Neuron (in vitro differentiated cells): ENCODE measurements around the gene SLX4IP.

Experiments
- H2AFZ ChIP-seq: one replicate; pipeline ENCODE4 v1.6.1; 2013; ENCODE audit warnings: low read depth, mild to moderate bottlenecking, inconsistent platforms, low read length, moderate library complexity
- H3K27me3 ChIP-seq: one replicate; pipeline ENCODE4 v1.6.1; 2013; ENCODE audit warnings: low read length; ENCODE audit not compliant: insufficient read depth
- H3K36me3 ChIP-seq: one replicate; pipeline ENCODE4 v1.6.1; 2013; ENCODE audit warnings: low read length; ENCODE audit not compliant: insufficient read depth
- H3K4me1 ChIP-seq: one replicate; pipeline ENCODE4 v1.6.1; 2013; ENCODE audit warnings: low read length; ENCODE audit not compliant: insufficient read depth
- H3K4me3 ChIP-seq: 2 replicates; pipeline ENCODE4 v1.5.1; 2013; ENCODE audit warnings: mild to moderate bottlenecking, low read length, moderate library complexity
- H3K9me3 ChIP-seq: one replicate; pipeline ENCODE4 v1.6.1; 2013; ENCODE audit warnings: low read length

SLX4IP gene

DNA sequence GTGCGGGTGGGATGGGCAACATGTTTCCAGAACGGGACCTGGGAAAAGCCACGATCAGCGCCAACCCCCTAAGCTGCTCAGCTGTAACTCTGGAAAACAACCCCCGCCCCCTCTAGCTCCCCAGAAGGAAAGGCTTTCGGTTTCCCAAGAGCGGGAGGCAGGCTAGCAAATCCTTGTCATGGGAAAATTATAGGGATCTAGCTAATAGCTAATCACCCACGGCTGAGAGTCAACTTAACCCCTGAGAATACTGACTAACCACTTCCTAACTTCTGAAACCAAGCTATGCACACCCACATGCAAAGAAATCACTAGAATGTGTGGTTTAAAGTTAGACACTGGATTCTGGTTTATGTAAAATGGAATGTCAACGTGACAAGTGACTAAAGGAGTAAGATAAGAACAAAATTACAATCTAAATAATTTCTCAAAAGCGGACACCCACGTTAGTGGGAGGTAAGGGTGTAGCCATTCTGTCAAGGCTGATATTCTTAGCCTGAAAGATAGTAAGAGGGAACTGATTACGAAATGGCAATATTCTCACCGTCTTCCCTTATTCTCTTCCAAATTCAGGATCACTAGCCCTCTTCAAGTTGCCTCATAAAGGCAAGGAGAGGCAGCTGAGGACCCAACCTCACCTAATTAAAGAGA, 218.6 kb downstream of the SLX4IP start:
- H3K9me3 ChIP-seq, result no peaks in the 10 kb centered on the region
- H2AFZ ChIP-seq, result no peak overlapping the region
- no peaks in the 10 kb centered on the region for H3K27me3 ChIP-seq
- H3K36me3 ChIP-seq, result peaks cover 81% of the 10 kb centered on the region
- H3K4me3 ChIP-seq, result no peak overlapping the region
- peaks cover 90% of the 10 kb centered on the region for H3K4me1 ChIP-seq

- Histone ChIP-seq H3K9me3 (no peaks in the 10 kb centered on the region), H3K4me1 (peaks cover 85% of the 10 kb centered on the region), H2AFZ (no peak overlapping the region), H3K4me3 (no peak overlapping the region), H3K27me3 (no peaks in the 10 kb centered on the region), H3K36me3 (peaks cover 81% of the 10 kb centered on the region)
These were observed 219.1 kb downstream of the SLX4IP start for GRCh38 chr20:10654250-10654610.

- Histone ChIP-seq H3K4me1 (peaks cover 81% of the 10 kb centered on the region), H2AFZ (no peak overlapping the region), H3K4me3 (no peak overlapping the region), H3K9me3 (no peaks in the 10 kb centered on the region), H3K27me3 (no peaks in the 10 kb centered on the region), H3K36me3 (peaks cover 83% of the 10 kb centered on the region)
These were observed 219.5 kb downstream of the SLX4IP start for GRCh38 chr20:10654630-10655029.

DNA sequence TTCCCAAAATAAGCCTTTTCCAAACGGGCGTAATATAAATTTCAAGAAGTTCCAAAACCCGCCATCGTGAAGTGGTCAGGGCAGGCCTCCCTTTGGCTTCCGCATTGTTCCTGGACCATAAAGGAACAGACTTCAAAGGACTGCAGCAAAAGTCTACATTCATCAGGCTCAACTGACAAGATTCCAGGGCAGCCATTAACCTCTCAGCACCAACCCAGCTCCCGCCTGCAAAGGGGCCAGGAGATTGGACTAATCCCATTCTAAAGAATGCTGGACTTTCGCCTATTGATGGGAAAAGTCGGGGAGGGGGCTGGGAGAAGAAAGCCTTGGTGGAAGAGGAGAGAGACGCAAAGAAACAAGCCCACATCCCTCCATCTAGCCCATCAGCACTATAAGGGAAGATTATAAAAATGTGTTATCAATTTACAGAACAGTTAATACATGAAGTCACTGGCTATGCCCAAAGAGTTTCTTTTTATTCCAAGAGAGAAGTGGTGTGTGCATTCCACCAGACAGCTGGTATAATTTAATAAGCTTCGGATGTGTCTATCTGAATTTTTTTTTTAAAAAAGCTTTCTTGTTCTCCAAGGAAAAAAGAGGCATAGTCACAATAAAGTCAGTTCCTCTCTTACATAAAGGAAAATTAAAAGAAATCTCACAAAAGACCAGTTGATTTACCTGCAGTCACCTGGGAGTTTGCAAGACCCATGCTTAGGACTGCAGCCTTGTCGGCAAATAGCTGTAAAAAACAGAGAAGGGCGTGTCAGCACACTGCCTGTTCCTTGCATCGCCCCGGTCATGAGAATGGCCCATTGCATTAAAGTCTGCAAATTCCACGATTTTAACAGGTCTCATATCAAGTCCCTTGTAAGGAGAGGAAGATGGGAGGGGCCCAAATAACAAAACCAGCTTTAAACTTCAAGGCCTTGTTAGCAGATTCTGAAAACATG, 220.9 kb downstream of the SLX4IP start:
- Histone ChIP-seq H3K4me1 (peaks cover 67% of the 10 kb centered on the region), H2AFZ (no peak overlapping the region), H3K36me3 (peaks cover 92% of the 10 kb centered on the region), H3K9me3 (no peaks in the 10 kb centered on the region), H3K4me3 (no peak overlapping the region), H3K27me3 (no peaks in the 10 kb centered on the region)

- Histone ChIP-seq H3K4me3 (no peak overlapping the region), H3K4me1 (peaks cover 53% of the 10 kb centered on the region), H3K36me3 (peaks cover 93% of the 10 kb centered on the region), H3K9me3 (no peaks in the 10 kb centered on the region), H2AFZ (no peak overlapping the region), H3K27me3 (no peaks in the 10 kb centered on the region)
These were observed 222.3 kb downstream of the SLX4IP start for GRCh38 chr20:10657453-10657852.

GRCh38 chr20:10658051-10658823, 223.1 kb downstream of the SLX4IP start:
- Histone ChIP-seq H3K4me1 (peaks cover 46% of the 10 kb centered on the region), H3K36me3 (peaks cover 98% of the 10 kb centered on the region), H2AFZ (no peak overlapping the region)

DNA sequence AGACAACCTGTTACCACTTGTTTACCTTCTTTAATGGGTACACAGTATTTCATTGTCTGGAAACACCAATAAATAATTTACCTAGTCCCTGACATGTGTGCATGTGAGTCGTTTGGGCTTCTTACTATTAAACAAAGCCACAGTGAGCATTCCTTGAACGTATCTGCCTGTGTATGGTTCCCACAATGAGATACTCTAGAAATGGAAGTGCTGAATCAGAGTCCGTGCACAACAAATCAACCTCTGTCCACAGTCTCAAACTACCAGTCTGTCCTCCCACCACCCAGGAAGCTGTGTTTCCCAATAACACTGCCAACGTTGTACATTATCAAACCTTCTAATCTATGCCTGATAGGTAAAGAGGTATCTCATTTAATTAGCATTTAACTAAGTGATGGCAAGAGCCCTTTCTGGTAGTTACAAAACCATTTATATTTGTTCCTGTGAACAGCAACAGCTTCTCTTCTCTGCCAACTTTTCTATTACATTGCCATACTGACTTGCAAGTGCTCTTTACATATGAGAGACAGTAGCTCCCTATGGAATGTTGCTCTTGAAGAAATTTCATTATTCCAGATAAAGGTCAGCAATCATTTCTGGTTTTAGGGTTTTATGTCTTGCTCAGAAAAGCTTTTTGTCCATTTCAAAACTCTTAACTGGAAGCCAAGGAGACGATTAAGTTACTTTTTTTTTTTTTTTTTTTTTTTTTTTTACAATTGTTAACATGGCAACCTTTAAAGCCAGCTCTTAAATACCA, 223.9 kb downstream of the SLX4IP start:
- no peak overlapping the region for H3K4me3 ChIP-seq
- H3K36me3 ChIP-seq, result peaks cover 100% of the 10 kb centered on the region
- no peak overlapping the region for H2AFZ ChIP-seq
- no peaks in the 10 kb centered on the region for H3K27me3 ChIP-seq
- peaks cover 37% of the 10 kb centered on the region for H3K4me1 ChIP-seq
- H3K9me3 ChIP-seq, result no peaks in the 10 kb centered on the region

More at GRCh38 chr20:10658051-10658823, 223.1 kb downstream of the SLX4IP start:
- no peak overlapping the region for H3K4me3 ChIP-seq
- H3K9me3 ChIP-seq, result no peaks in the 10 kb centered on the region
- no peaks in the 10 kb centered on the region for H3K27me3 ChIP-seq

- H3K36me3 ChIP-seq, result peaks cover 96% of the 10 kb centered on the region
- no peaks in the 10 kb centered on the region for H3K9me3 ChIP-seq
- no peak overlapping the region for H3K4me3 ChIP-seq
- no peaks in the 10 kb centered on the region for H3K27me3 ChIP-seq
- H3K4me1 ChIP-seq, result peaks cover 36% of the 10 kb centered on the region
- H2AFZ ChIP-seq, result no peak overlapping the region
These were observed 224.8 kb downstream of the SLX4IP start for GRCh38 chr20:10659651-10660601.

DNA sequence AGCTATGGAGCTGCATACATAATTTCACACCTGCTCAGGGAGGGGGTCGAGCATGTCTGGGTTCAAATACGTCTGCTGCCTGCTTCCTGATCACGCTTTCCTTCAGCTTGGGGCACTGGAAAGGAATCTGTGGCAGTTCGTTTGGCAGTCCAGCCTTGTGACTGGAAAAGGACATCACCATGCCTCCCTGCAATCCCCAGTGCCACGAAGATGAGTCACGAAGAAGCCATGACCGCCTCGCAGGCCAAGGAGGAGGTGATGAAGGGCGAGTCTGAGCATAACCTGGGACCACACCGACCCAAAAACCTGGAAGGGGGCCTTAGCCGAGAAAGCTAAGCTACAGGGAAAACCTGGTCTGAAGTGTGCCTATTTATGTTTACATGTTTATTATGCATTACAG, 225.6 kb downstream of the SLX4IP start:
- no peak overlapping the region for H3K4me3 ChIP-seq
- no peaks in the 10 kb centered on the region for H3K27me3 ChIP-seq
- peaks cover 36% of the 10 kb centered on the region for H3K4me1 ChIP-seq
- H2AFZ ChIP-seq, result no peak overlapping the region
- H3K9me3 ChIP-seq, result no peaks in the 10 kb centered on the region
- peaks cover 96% of the 10 kb centered on the region for H3K36me3 ChIP-seq

DNA sequence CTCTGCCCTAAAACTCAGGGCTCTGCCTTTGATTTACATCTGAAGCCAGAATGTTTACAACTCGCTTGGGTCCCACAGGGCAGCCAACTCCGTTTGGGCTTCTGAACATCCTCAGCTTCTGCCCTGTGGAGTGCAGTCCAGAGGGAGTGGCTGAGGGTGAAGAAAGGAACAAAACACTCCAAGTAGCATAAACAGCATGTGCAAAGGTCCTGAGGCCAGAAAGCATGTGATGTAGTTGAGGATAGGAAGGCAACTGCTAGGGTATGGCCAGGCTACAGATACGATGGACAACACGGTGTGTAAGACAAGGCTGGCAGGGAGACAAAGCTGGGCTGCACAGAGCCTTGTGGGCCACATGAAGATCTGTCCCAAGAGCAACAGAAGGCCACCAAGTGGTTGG, 226.2 kb downstream of the SLX4IP start:
- Histone ChIP-seq H2AFZ (no peak overlapping the region), H3K9me3 (no peaks in the 10 kb centered on the region), H3K36me3 (peaks cover 95% of the 10 kb centered on the region), H3K4me3 (no peak overlapping the region), H3K27me3 (no peaks in the 10 kb centered on the region), H3K4me1 (peaks cover 36% of the 10 kb centered on the region)

- Histone ChIP-seq H3K4me3 (no peak overlapping the region), H3K9me3 (no peaks in the 10 kb centered on the region), H3K27me3 (no peaks in the 10 kb centered on the region), H2AFZ (no peak overlapping the region), H3K4me1 (peaks cover 37% of the 10 kb centered on the region), H3K36me3 (peaks cover 95% of the 10 kb centered on the region)
These were observed 227.0 kb downstream of the SLX4IP start for GRCh38 chr20:10662151-10662550.
